Measurements from ENCODE around the gene TLE4.

TLE4 gene

GRCh38 chr9:79674052-79674777, 102.5 kb downstream of the TLE4 start:
- TF ChIP-seq CTCF (conservative IDR thresholded peaks at IDR 0.05; ENCODE audit: low read length): no peak
- no peak for DNase-seq (ENCODE audit: low read depth)
- H3K4me3 ChIP-seq (ENCODE audit: low read length): no peak overlapping the region

GRCh38 chr9:79681576-79681975, 109.8 kb downstream of the TLE4 start:
- no peak overlapping the region for H3K4me3 ChIP-seq (ENCODE audit: low read length)
- TF ChIP-seq CTCF (conservative IDR thresholded peaks at IDR 0.05; ENCODE audit: low read length): no peak

DNA sequence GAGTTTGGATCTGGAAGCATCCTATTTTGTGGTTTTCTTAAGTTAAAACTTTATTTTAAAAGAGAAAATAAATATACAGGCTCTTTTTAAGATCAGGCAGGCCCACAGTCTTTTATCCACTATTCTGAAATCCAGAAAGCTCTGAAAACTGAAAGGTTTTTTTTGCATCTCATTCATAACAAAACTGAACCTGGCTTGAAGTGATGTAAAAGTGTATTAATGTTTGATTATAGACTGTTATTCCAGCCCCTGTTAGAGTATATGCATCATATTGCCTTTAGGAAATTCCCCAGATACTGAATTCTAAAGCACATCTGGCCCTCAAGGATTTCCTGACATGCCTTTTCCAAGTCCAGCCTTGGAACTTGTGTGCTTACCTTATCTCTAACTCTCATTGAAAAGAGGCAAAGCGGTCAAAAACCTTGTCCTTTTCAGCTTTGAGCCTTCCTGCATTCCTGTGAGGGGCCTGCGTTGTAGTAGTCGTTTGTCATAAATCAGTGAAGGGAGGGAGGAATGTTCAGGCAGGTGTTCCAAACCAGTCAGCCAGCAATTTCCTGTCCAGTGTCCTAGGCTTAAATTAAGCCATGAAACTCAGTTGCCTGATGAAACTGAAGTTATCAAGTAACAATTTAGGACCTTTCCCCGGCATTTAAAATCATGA, 110.4 kb downstream of the TLE4 start:
- no peak for TF ChIP-seq CTCF (conservative IDR thresholded peaks at IDR 0.05; ENCODE audit: low read length)
- DNase-seq (ENCODE audit: low read depth): no peak
- H3K4me3 ChIP-seq (ENCODE audit: low read length): no peak overlapping the region

More at GRCh38 chr9:79681576-79681975, 109.8 kb downstream of the TLE4 start:
- no peak for DNase-seq (ENCODE audit: low read depth)

- no peak for DNase-seq (ENCODE audit: low read depth)
- no peak overlapping the region for H3K4me3 ChIP-seq (ENCODE audit: low read length)
- TF ChIP-seq CTCF (conservative IDR thresholded peaks at IDR 0.05; ENCODE audit: low read length): no peak
Observed at GRCh38 chr9:79684059-79684458, 112.3 kb downstream of the TLE4 start.

DNA sequence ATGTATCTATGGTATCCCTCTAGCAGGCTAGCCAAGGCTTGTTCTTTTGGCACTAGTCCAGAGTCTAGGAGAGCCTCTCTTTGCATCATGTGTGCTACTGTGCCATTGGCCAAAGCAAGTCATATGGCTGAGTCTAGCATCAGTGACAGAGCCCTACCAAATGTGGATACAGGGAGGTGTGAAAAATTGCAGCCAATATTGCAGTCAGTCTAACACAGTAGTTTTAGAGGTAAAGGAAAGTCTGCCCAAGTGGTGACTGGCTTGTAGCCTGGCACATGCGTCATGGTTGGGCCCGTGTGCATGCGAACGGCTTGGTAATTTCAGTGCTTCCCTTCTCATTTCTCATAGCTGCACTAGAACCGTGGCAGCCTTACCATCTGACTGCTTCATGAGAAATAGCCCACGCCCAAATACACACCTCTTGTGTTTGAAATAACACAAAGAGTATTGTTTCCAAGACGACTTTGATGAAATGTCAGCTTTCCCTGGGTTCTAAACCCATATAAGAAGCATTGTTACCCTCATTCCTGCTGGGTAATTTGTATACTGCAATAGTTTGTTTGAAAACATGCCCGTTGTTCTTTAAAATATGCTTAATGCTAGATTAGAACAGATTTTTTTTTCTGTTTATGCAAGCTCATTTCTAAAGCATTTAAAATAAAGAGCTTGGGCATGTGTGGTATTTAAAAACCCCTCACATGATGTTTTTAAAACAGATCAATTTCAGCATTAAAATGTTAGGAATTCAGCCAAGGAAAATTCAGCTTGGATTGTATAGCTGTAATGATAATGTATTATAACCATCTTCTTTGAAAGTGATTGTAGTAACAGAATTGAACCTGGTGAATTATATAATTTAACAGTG, 113.2 kb downstream of the TLE4 start:
- no peak for TF ChIP-seq CTCF (conservative IDR thresholded peaks at IDR 0.05; ENCODE audit: low read length)
- peak; percentile 43 for DNase-seq (ENCODE audit: low read depth)
- no peak overlapping the region for H3K4me3 ChIP-seq (ENCODE audit: low read length)

DNA sequence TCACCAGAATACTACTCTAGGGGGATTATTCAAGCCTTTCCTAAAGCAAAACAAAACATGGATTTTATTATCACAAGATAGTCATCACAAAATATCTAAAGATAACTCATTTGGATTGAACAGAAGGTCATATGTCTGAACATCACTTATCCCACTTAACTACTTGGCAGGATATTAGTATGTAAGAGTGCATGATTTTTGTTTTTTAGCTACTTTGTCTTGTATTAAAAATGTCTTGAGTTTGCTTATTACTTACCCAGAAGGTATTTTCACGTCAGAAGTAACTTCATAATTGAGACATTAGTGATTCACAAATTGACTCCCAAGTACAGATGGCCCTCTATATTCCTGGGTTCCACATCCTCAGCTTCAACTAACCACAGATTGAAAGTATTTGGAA, 113.8 kb downstream of the TLE4 start:
- DNase-seq (ENCODE audit: low read depth): peak; percentile 83
- no peak for TF ChIP-seq CTCF (conservative IDR thresholded peaks at IDR 0.05; ENCODE audit: low read length)
- no peak overlapping the region for H3K4me3 ChIP-seq (ENCODE audit: low read length)
